Smooth muscle cell (in vitro differentiated cells): ENCODE data around the gene C1R. TPM values are rescaled to one million over a fixed set of nuclear protein-coding genes. Genes with fewer than 3 reads are reported as not detected.

Source experiments
- DNase-seq: peaks from one replicate; lab custom pipeline; 2025; ENCODE audit not compliant: unreplicated experiment; lab: John Stamatoyannopoulos, UW
- H2AFZ ChIP-seq: fragments of 200-600 bp; sonication (generic); 2 replicates; pipeline ENCODE4 v1.6.0; 2016; ENCODE audit warnings: antibody characterized with exemption, low read depth, mild to moderate bottlenecking
- H3F3A ChIP-seq: fragments of 200-600 bp; sonication (generic); 2 replicates; pipeline ENCODE4 v1.6.0; 2017; ENCODE audit warnings: antibody characterized with exemption, low read depth
- H3K27ac ChIP-seq: fragments of 200-600 bp; sonication (generic); 2 replicates; pipeline ENCODE4 v1.5.1; 2016; ENCODE audit warnings: low read depth, mild to moderate bottlenecking
- H3K27me3 ChIP-seq: fragments of 200-600 bp; sonication (generic); 2 replicates; pipeline ENCODE4 v1.6.1; 2016; ENCODE audit warnings: low read depth, mild to moderate bottlenecking
- H3K36me3 ChIP-seq: fragments of 200-600 bp; sonication (generic); 2 replicates; pipeline ENCODE4 v1.5.1; 2016; ENCODE audit warnings: low read depth
- H3K4me1 ChIP-seq: fragments of 200-600 bp; sonication (generic); 2 replicates; pipeline ENCODE4 v1.5.1; 2016; ENCODE audit warnings: low read depth
- H3K4me2 ChIP-seq: fragments of 200-600 bp; sonication (generic); 2 replicates; pipeline ENCODE4 v1.6.0; 2016; ENCODE audit warnings: mild to moderate bottlenecking
- H3K4me3 ChIP-seq: fragments of 200-600 bp; sonication (generic); 2 replicates; pipeline ENCODE4 v1.5.1; 2016; ENCODE audit warnings: mild to moderate bottlenecking
- H3K79me2 ChIP-seq: fragments of 200-600 bp; sonication (generic); 2 replicates; pipeline ENCODE4 v1.6.0; 2016; ENCODE audit warnings: low read depth, mild to moderate bottlenecking
- H3K9ac ChIP-seq: fragments of 200-600 bp; sonication (generic); 2 replicates; pipeline ENCODE4 v1.6.0; 2016; ENCODE audit warnings: low read depth
- H3K9me3 ChIP-seq: fragments of 200-600 bp; sonication (generic); replicated peaks from 2 replicates; pipeline ENCODE4 v1.5.1; 2016; ENCODE audit warnings: low read depth
- H4K20me1 ChIP-seq: fragments of 200-600 bp; sonication (generic); 2 replicates; pipeline ENCODE4 v1.6.0; 2016; ENCODE audit warnings: low read depth
- CTCF ChIP-seq: fragments of 200-600 bp; sonication (generic); IDR thresholded peaks from 2 replicates; pipeline ENCODE4 v1.5.1; 2017; ENCODE audit warnings: borderline replicate concordance, mild to moderate bottlenecking, antibody characterized with exemption; ENCODE audit not compliant: insufficient read depth, poor library complexity, severe bottlenecking
- whole genome bisulfite sequencing: methylation state at CpG from one replicate; pipeline ENCODE4 v1.1.7; 2016; ENCODE audit warnings: low lambda C conversion rate; 5-methylcytosine and 5-hydroxymethylcytosine counted together
- polyA plus RNA-seq: library from polyadenylated mRNA; unstranded; fragments of >200 nt; fragmentation: Nextera tagmentation; extraction: Ambion mirVana; gene quantifications from 2 replicates; pipeline ENCODE4 v1.2.1, GENCODE V29; 2016
- total RNA-seq: library from RNA; depleted of rRNA; stranded (reverse); fragments of >200 nt; gene quantifications from 2 replicates; pipeline ENCODE4 v1.2.3, GENCODE V29; 2014

Gene C1R
- total and polyA plus RNA-seq, 2 experiments from 2014 or later: 51.2 to 83.8 TPM

GRCh38 chr12:7129287-7129871 is 37.1 kb upstream of the C1R start:
- Histone ChIP-seq H3K27me3 (peaks cover 3% of the 10 kb centered on the region), H3K4me1 (peaks cover 5% of the 10 kb centered on the region), H3K4me3 (peak overlapping the region; percentile 66), H3K36me3 (no peaks in the 10 kb centered on the region), H3K79me2 (no peaks in the 10 kb centered on the region), H3K4me2 (peak overlapping the region; percentile 97), H4K20me1 (peaks cover 11% of the 10 kb centered on the region), H3F3A (no peaks in the 10 kb centered on the region), H3K9ac (peak overlapping the region; percentile 62), H3K9me3 (no peaks in the 10 kb centered on the region), H3K27ac (no peak overlapping the region), H2AFZ (peak overlapping the region; percentile 86)
- no peak for DNase-seq
- 17% methylated on average over 19 of the region's 19 CpGs for WGBS
- TF ChIP-seq CTCF: no peak

GRCh38 chr12:7128681-7129286 is 36.5 kb upstream of the C1R start, which contains the start of gene RBP5:
RBP5 (minus strand) TSS chr12:7128889; CDS start chr12:7128775, 114 bp downstream.
- no peak for DNase-seq
- peak within 1 kb of the TSS; percentile 86 for H2AFZ ChIP-seq
- peaks cover 3% of the 10 kb centered on the region for H3K27me3 ChIP-seq
- peaks cover 11% of the 10 kb centered on the region for H4K20me1 ChIP-seq
- H3K9ac ChIP-seq: peak within 1 kb of the TSS; percentile 62
- TF ChIP-seq CTCF: no peak
- WGBS: 69% methylated on average over 7 of the region's 7 CpGs
- no peaks in the 10 kb centered on the region for H3K36me3 ChIP-seq
- H3K4me2 ChIP-seq: peak within 1 kb of the TSS; percentile 97
- no peak within 1 kb of the TSS for H3K27ac ChIP-seq
- H3K4me3 ChIP-seq: peak within 1 kb of the TSS; percentile 66
- no peaks in the 10 kb centered on the region for H3K9me3 ChIP-seq
- no peaks in the 10 kb centered on the region for H3K79me2 ChIP-seq
- H3F3A ChIP-seq: no peaks in the 10 kb centered on the region
- peaks cover 5% of the 10 kb centered on the region for H3K4me1 ChIP-seq

GRCh38 chr12:7127916-7128626 is 35.8 kb upstream of the C1R start:
- peaks cover 3% of the 10 kb centered on the region for H3K27me3 ChIP-seq
- no peaks in the 10 kb centered on the region for H3K9me3 ChIP-seq
- H3K4me1 ChIP-seq: peaks cover 5% of the 10 kb centered on the region
- no peaks in the 10 kb centered on the region for H3K36me3 ChIP-seq
- H4K20me1 ChIP-seq: peaks cover 11% of the 10 kb centered on the region
- H3F3A ChIP-seq: no peaks in the 10 kb centered on the region
- DNase-seq: no peak
- H3K9ac ChIP-seq: no peak overlapping the region
- WGBS: 93% methylated on average over 17 of the region's 17 CpGs
- H3K4me3 ChIP-seq: no peak overlapping the region
- no peak overlapping the region for H3K4me2 ChIP-seq
- H3K79me2 ChIP-seq: no peaks in the 10 kb centered on the region
- no peak overlapping the region for H2AFZ ChIP-seq
- no peak for TF ChIP-seq CTCF
- H3K27ac ChIP-seq: no peak overlapping the region
